ENCODE measurements around the gene USPL1. TPM values are rescaled to one million over a fixed set of nuclear protein-coding genes. Genes with fewer than 3 reads are reported as not detected.
A peak's percentile ranks its signal among the peaks of the same experiment; 100 is the strongest.

The USPL1 gene
- total and polyA plus RNA-seq, 2 of the 13 experiments (the other 11 are each of a cell fraction or from before 2014, with no cell fraction given): 13.7 to 15.9 TPM

DNA sequence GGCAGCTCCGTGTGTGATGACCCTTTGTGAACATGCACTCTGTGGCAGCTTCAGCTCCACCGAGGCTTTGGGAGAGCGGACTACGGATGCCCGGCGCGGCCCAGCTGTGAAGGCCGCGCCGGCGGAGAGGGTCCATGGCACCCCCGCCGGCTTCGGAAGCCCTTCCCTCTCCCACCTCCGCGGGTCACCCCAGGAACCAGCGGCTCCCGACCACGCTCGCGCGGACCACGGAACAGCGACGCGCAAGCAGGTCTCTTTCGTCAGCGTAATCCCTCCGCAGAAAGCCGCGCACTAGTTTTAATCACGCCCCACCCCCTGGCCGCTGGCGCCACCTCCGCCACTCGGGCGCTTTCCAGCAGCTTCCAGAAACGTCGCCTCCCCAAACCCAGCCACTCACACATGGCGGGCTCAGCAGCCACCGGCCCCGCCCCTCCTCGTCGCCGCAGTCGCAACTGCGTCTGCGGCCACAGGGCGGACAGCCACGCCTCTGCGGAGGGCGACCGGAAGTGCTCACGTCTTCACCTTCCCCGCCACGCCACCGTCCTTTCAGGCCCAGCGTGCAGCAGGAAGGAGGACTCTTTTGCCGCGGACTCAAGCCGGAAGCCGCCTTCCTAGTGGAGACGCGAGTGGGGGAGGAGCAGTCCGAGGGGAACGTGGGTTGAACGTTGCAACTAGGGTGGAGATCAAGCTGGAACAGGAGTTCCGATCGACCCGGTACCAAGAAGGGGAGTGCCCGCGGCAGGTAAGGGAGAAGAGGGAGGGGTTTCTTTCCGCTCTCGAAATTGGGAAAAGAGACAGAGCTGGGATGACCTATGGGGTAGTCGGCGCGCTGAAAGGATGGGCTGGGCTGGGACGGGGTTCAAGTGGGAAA lies at the start of gene USPL1 (continued):
- TF ChIP-seq, protein P1, sequence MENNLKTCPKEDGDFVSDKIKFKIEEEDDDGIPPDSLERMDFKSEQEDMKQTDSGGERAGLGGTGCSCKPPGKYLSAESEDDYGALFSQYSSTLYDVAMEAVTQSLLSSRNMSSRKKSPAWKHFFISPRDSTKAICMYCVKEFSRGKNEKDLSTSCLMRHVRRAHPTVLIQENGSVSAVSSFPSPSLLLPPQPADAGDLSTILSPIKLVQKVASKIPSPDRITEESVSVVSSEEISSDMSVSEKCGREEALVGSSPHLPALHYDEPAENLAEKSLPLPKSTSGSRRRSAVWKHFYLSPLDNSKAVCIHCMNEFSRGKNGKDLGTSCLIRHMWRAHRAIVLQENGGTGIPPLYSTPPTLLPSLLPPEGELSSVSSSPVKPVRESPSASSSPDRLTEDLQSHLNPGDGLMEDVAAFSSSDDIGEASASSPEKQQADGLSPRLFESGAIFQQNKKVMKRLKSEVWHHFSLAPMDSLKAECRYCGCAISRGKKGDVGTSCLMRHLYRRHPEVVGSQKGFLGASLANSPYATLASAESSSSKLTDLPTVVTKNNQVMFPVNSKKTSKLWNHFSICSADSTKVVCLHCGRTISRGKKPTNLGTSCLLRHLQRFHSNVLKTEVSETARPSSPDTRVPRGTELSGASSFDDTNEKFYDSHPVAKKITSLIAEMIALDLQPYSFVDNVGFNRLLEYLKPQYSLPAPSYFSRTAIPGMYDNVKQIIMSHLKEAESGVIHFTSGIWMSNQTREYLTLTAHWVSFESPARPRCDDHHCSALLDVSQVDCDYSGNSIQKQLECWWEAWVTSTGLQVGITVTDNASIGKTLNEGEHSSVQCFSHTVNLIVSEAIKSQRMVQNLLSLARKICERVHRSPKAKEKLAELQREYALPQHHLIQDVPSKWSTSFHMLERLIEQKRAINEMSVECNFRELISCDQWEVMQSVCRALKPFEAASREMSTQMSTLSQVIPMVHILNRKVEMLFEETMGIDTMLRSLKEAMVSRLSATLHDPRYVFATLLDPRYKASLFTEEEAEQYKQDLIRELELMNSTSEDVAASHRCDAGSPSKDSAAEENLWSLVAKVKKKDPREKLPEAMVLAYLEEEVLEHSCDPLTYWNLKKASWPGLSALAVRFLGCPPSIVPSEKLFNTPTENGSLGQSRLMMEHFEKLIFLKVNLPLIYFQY (CRISPR knock-in tag; IDR thresholded peaks at IDR 0.05; ENCODE audit: borderline replicate concordance): peak; percentile 93; the same call in 1 of the 2 replicates
- TF ChIP-seq SETDB1 (CRISPR knock-in tag; IDR thresholded peaks at IDR 0.05; ENCODE audit: borderline replicate concordance) (no peak; the same call in 1 of the 2 replicates), MEIS1 (CRISPR knock-in tag; IDR thresholded peaks at IDR 0.05; ENCODE audit: borderline replicate concordance) (peak; percentile 97), ZKSCAN8 (CRISPR knock-in tag; IDR thresholded peaks at IDR 0.05; ENCODE audit: borderline replicate concordance) (peak; percentile 97; the same call in 1 of the 2 replicates), TRIM24 (CRISPR knock-in tag; IDR thresholded peaks at IDR 0.05) (no peak; the same call in 1 of the 2 replicates), ZNF747 (CRISPR knock-in tag; IDR thresholded peaks at IDR 0.05; ENCODE audit: borderline replicate concordance) (peak; percentile 97), RBFOX2 (IDR thresholded peaks at IDR 0.05; ENCODE audit: low read depth, low read length) (peak; percentile 99), ZNF33A (CRISPR knock-in tag; IDR thresholded peaks at IDR 0.05; ENCODE audit: borderline replicate concordance) (peak; percentile 83; the same call in 1 of the 2 replicates), ZNF713 (CRISPR knock-in tag; IDR thresholded peaks at IDR 0.05) (no peak; the same call in 1 of the 2 replicates)
- TF ChIP-seq, protein P2, sequence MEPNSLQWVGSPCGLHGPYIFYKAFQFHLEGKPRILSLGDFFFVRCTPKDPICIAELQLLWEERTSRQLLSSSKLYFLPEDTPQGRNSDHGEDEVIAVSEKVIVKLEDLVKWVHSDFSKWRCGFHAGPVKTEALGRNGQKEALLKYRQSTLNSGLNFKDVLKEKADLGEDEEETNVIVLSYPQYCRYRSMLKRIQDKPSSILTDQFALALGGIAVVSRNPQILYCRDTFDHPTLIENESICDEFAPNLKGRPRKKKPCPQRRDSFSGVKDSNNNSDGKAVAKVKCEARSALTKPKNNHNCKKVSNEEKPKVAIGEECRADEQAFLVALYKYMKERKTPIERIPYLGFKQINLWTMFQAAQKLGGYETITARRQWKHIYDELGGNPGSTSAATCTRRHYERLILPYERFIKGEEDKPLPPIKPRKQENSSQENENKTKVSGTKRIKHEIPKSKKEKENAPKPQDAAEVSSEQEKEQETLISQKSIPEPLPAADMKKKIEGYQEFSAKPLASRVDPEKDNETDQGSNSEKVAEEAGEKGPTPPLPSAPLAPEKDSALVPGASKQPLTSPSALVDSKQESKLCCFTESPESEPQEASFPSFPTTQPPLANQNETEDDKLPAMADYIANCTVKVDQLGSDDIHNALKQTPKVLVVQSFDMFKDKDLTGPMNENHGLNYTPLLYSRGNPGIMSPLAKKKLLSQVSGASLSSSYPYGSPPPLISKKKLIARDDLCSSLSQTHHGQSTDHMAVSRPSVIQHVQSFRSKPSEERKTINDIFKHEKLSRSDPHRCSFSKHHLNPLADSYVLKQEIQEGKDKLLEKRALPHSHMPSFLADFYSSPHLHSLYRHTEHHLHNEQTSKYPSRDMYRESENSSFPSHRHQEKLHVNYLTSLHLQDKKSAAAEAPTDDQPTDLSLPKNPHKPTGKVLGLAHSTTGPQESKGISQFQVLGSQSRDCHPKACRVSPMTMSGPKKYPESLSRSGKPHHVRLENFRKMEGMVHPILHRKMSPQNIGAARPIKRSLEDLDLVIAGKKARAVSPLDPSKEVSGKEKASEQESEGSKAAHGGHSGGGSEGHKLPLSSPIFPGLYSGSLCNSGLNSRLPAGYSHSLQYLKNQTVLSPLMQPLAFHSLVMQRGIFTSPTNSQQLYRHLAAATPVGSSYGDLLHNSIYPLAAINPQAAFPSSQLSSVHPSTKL (CRISPR knock-in tag; IDR thresholded peaks at IDR 0.05): peak; percentile 89
- TF ChIP-seq, protein P3, sequence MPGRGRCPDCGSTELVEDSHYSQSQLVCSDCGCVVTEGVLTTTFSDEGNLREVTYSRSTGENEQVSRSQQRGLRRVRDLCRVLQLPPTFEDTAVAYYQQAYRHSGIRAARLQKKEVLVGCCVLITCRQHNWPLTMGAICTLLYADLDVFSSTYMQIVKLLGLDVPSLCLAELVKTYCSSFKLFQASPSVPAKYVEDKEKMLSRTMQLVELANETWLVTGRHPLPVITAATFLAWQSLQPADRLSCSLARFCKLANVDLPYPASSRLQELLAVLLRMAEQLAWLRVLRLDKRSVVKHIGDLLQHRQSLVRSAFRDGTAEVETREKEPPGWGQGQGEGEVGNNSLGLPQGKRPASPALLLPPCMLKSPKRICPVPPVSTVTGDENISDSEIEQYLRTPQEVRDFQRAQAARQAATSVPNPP (CRISPR knock-in tag; IDR thresholded peaks at IDR 0.05): peak; percentile 99
- TF ChIP-seq, protein P4, sequence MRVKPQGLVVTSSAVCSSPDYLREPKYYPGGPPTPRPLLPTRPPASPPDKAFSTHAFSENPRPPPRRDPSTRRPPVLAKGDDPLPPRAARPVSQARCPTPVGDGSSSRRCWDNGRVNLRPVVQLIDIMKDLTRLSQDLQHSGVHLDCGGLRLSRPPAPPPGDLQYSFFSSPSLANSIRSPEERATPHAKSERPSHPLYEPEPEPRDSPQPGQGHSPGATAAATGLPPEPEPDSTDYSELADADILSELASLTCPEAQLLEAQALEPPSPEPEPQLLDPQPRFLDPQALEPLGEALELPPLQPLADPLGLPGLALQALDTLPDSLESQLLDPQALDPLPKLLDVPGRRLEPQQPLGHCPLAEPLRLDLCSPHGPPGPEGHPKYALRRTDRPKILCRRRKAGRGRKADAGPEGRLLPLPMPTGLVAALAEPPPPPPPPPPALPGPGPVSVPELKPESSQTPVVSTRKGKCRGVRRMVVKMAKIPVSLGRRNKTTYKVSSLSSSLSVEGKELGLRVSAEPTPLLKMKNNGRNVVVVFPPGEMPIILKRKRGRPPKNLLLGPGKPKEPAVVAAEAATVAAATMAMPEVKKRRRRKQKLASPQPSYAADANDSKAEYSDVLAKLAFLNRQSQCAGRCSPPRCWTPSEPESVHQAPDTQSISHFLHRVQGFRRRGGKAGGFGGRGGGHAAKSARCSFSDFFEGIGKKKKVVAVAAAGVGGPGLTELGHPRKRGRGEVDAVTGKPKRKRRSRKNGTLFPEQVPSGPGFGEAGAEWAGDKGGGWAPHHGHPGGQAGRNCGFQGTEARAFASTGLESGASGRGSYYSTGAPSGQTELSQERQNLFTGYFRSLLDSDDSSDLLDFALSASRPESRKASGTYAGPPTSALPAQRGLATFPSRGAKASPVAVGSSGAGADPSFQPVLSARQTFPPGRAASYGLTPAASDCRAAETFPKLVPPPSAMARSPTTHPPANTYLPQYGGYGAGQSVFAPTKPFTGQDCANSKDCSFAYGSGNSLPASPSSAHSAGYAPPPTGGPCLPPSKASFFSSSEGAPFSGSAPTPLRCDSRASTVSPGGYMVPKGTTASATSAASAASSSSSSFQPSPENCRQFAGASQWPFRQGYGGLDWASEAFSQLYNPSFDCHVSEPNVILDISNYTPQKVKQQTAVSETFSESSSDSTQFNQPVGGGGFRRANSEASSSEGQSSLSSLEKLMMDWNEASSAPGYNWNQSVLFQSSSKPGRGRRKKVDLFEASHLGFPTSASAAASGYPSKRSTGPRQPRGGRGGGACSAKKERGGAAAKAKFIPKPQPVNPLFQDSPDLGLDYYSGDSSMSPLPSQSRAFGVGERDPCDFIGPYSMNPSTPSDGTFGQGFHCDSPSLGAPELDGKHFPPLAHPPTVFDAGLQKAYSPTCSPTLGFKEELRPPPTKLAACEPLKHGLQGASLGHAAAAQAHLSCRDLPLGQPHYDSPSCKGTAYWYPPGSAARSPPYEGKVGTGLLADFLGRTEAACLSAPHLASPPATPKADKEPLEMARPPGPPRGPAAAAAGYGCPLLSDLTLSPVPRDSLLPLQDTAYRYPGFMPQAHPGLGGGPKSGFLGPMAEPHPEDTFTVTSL (CRISPR knock-in tag; IDR thresholded peaks at IDR 0.05; ENCODE audit: borderline replicate concordance): peak; percentile 78; the same call in 1 of the 2 replicates
